Panc1 (cell line): ENCODE data around the gene CDKN2B-AS1. TPM values are rescaled to one million over a fixed set of nuclear protein-coding genes. Genes with fewer than 3 reads are reported as not detected.

Experiments used
- ATAC-seq: fragments of 200-7000 bp; cut with Tn5 transposase; 2 replicates; pipeline ENCODE4 v1.9.1; 2020; ENCODE audit warnings: mild to moderate bottlenecking, moderate library complexity
- BruUV-seq: library from RNA; stranded (reverse); fragments of 400-500 nt; replicated peaks from 2 replicates; lab custom pipeline; 2021; lab: Mats Ljungman, UMichigan
- CTCF ChIA-PET: fragments of 300-600 bp; sonication (Branson Sonifier 250); formaldehyde crosslinking; loops from one replicate; lab custom pipeline; 2022; ENCODE audit warnings: antibody characterized with exemption; lab: Charles Lee
- POLR2A ChIA-PET: fragments of 300-600 bp; sonication (Branson Sonifier 250); formaldehyde crosslinking; loops from one replicate; lab custom pipeline; 2022; ENCODE audit warnings: antibody characterized with exemption; lab: Charles Lee
- DNase-seq: peaks from one replicate; pipeline ENCODE4 v3.0.0-alpha.2; 2010; ENCODE audit warnings: low read depth, low spot score
- H3K27ac ChIP-seq: 2 replicates; pipeline ENCODE4 v1.5.1; 2011; ENCODE audit warnings: mild to moderate bottlenecking, low read length, inconsistent platforms
- H3K27me3 ChIP-seq: fragments of 200-500 bp; sonication (Bioruptor generic); 2 replicates; pipeline ENCODE4 v1.6.0; 2014; ENCODE audit warnings: low read length, inconsistent platforms; ENCODE audit not compliant: control insufficient read depth, insufficient read depth
- H3K36me3 ChIP-seq: fragments of 200-500 bp; sonication (Bioruptor generic); 2 replicates; pipeline ENCODE4 v1.5.1; 2014; ENCODE audit warnings: inconsistent platforms, mild to moderate bottlenecking, low read length, moderate library complexity; ENCODE audit not compliant: control insufficient read depth, insufficient read depth
- H3K4me1 ChIP-seq: 2 replicates; pipeline ENCODE4 v1.5.1; 2011; ENCODE audit warnings: inconsistent platforms, mild to moderate bottlenecking, low read length, moderate library complexity; ENCODE audit not compliant: control insufficient read depth, insufficient read depth
- H3K4me3 ChIP-seq, 2 experiments: 2 replicates each; pipeline ENCODE4 v1.5.1; 2011 to 2012; ENCODE audit warnings: low read depth in 2 of 2, low read length in 2 of 2, mild to moderate bottlenecking in 2 of 2, inconsistent platforms in 1 of 2, moderate library complexity in 1 of 2
- H3K9me3 ChIP-seq: fragments of 200-500 bp; sonication (Bioruptor generic); 2 replicates; pipeline ENCODE4 v1.5.1; 2014; ENCODE audit warnings: low read depth, mild to moderate bottlenecking, inconsistent platforms, low read length, moderate library complexity; ENCODE audit not compliant: control insufficient read depth, insufficient read depth
- CTCF ChIP-seq: fragments of 450-650 bp; IDR thresholded peaks from 2 replicates; pipeline ENCODE4 v1.5.1; 2017; ENCODE audit warnings: mild to moderate bottlenecking
- POLR2AphosphoS5 ChIP-seq: IDR thresholded peaks from 2 replicates; pipeline ENCODE4 v1.6.1; 2012; ENCODE audit warnings: mild to moderate bottlenecking, low read depth, low read length, moderate library complexity
- REST ChIP-seq, 2 experiments: IDR thresholded peaks; 2 replicates each; pipeline ENCODE4 v1.6.1; 2011 to 2012; ENCODE audit warnings: low read depth in 2 of 2, control low read depth in 1 of 2, low read length in 1 of 2, mild to moderate bottlenecking in 1 of 2, moderate library complexity in 1 of 2; ENCODE audit not compliant: insufficient read depth in 1 of 2
- SIN3A ChIP-seq: IDR thresholded peaks from 2 replicates; pipeline ENCODE4 v1.6.1; 2012; ENCODE audit warnings: low read depth, mild to moderate bottlenecking, low read length, moderate library complexity, borderline replicate concordance; ENCODE audit not compliant: insufficient read depth
- TCF7L2 ChIP-seq: IDR thresholded peaks from 2 replicates; pipeline ENCODE4 v1.6.1; 2011; ENCODE audit warnings: mild to moderate bottlenecking, low read depth, low read length, inconsistent platforms
- in situ Hi-C: cut with HindIII; loops from 2 replicates; pipeline ENCODE4 v1.10.0; 2016; ENCODE audit warnings: low sequenced_read_pairs, low pct_unique_long_range_greater_than_20kb
- intact Hi-C: fragments of 100-400 bp; cut with micrococcal nuclease; formaldehyde crosslinking; loops from one replicate; pipeline ENCODE4 v1.10.0; 2022; ENCODE audit not compliant: unreplicated experiment
- total RNA-seq: library from RNA; stranded (reverse); gene quantifications from one replicate; pipeline ENCODE4 v1.2.1, GENCODE V29; 2021; ENCODE audit not compliant: unreplicated experiment

The CDKN2B-AS1 gene
- total RNA-seq, 1 experiment from 2014 or later, result not detected

GRCh38 chr9:22169727-22170503, 175.3 kb downstream of the CDKN2B-AS1 start:
- Histone ChIP-seq H3K9me3 (no peaks in the 10 kb centered on the region), H3K36me3 (no peaks in the 10 kb centered on the region), H3K27me3 (no peaks in the 10 kb centered on the region), H3K4me1 (no peaks in the 10 kb centered on the region), H3K4me3 (no peak overlapping the region), H3K27ac (no peak overlapping the region)
- no TSS peak for BruUV-seq
- TF ChIP-seq CTCF (no peak), POLR2AphosphoS5 (no peak), REST (IDR thresholded peaks at IDR 0.05; ENCODE audit: insufficient read depth in 1 of 2, low read depth in 2 of 2, low read length in 1 of 2) (no peak), SIN3A (no peak), TCF7L2 (no peak)
- ChIA-PET POLR2A (no interaction called here), CTCF (no interaction called here)
- no peak for ATAC-seq
- DNase-seq, result no peak
- in situ Hi-C loops (no loop called here), intact Hi-C loops (no loop called here)

Other genes starting within 250 kb of the CDKN2B-AS1 start
- gene MTAP, start 192.2 kb upstream of the CDKN2B-AS1 start, total RNA-seq, result 9.6 TPM
- gene CDKN2A, start 399 bp upstream of the CDKN2B-AS1 start, total RNA-seq, result not detected
- gene CDKN2B, start 14.5 kb downstream of the CDKN2B-AS1 start, total RNA-seq, result 0.05 TPM